Measurements from ENCODE around the gene PSTPIP1.

PSTPIP1 gene

GRCh38 chr15:76991741-76992645 lies 2.9 kb upstream of the PSTPIP1 start:
- H3K4me3 ChIP-seq (ENCODE audit: low read depth in 1 of 2, low read length in 1 of 2), result peak overlapping the region; percentile 86 to 92
- H3K27me3 ChIP-seq, result no peaks in the 10 kb centered on the region
- H3K4me1 ChIP-seq (ENCODE audit: control insufficient read depth in 1 of 2, insufficient read depth in 1 of 2, low read depth in 1 of 2, low read length in 1 of 2), result peaks cover 83 to 90% of the 10 kb centered on the region in 2 experiments
- H3K27ac ChIP-seq, result peak overlapping the region; percentile 96
- no peaks in the 10 kb centered on the region for H3K9me3 ChIP-seq
- no peaks in the 10 kb centered on the region for H3K36me3 ChIP-seq
- TF ChIP-seq CTCF (IDR thresholded peaks at IDR 0.05), result no peak

- no peaks in the 10 kb centered on the region for H3K27me3 ChIP-seq
- H3K4me1 ChIP-seq (ENCODE audit: control insufficient read depth in 1 of 2, insufficient read depth in 1 of 2, low read depth in 1 of 2, low read length in 1 of 2), result peaks cover 84 to 90% of the 10 kb centered on the region in 2 experiments
- TF ChIP-seq CTCF (IDR thresholded peaks at IDR 0.05), result no peak
- H3K9me3 ChIP-seq, result no peaks in the 10 kb centered on the region
- peaks cover 10% of the 10 kb centered on the region for H3K36me3 ChIP-seq
- H3K4me3 ChIP-seq (ENCODE audit: low read depth in 1 of 2, low read length in 1 of 2), result peak overlapping the region; percentile 86 to 92
- peak overlapping the region; percentile 96 for H3K27ac ChIP-seq
Observed at GRCh38 chr15:76993114-76993725, 1.7 kb upstream of the PSTPIP1 start.

GRCh38 chr15:76994001-76994400 lies 925 bp upstream of the PSTPIP1 start:
- Histone ChIP-seq H3K4me1 (ENCODE audit: control insufficient read depth in 1 of 2, insufficient read depth in 1 of 2, low read depth in 1 of 2, low read length in 1 of 2) (peaks cover 84 to 90% of the 10 kb centered on the region in 2 experiments), H3K36me3 (peaks cover 17% of the 10 kb centered on the region), H3K27ac (peak overlapping the region; percentile 96), H3K27me3 (no peaks in the 10 kb centered on the region), H3K9me3 (no peaks in the 10 kb centered on the region), H3K4me3 (ENCODE audit: low read depth in 1 of 2, low read length in 1 of 2) (peak overlapping the region; percentile 86 to 92)
- no peak for TF ChIP-seq CTCF (IDR thresholded peaks at IDR 0.05)

GRCh38 chr15:76994496-76994895 lies 430 bp upstream of the PSTPIP1 start:
- peaks cover 22% of the 10 kb centered on the region for H3K36me3 ChIP-seq
- peaks cover 84 to 90% of the 10 kb centered on the region in 2 experiments for H3K4me1 ChIP-seq (ENCODE audit: control insufficient read depth in 1 of 2, insufficient read depth in 1 of 2, low read depth in 1 of 2, low read length in 1 of 2)
- peak overlapping the region; percentile 86 to 92 for H3K4me3 ChIP-seq (ENCODE audit: low read depth in 1 of 2, low read length in 1 of 2)
- TF ChIP-seq CTCF (IDR thresholded peaks at IDR 0.05), result no peak
- H3K27me3 ChIP-seq, result no peaks in the 10 kb centered on the region
- H3K27ac ChIP-seq, result peak overlapping the region; percentile 96
- H3K9me3 ChIP-seq, result no peaks in the 10 kb centered on the region

GRCh38 chr15:76996076-76996525 lies 1.2 kb downstream of the PSTPIP1 start:
- Histone ChIP-seq H3K36me3 (peaks cover 29% of the 10 kb centered on the region), H3K27me3 (no peaks in the 10 kb centered on the region), H3K4me3 (ENCODE audit: low read depth in 1 of 2, low read length in 1 of 2) (peak overlapping the region; percentile 86 to 92), H3K27ac (peak overlapping the region; percentile 96), H3K9me3 (no peaks in the 10 kb centered on the region), H3K4me1 (ENCODE audit: control insufficient read depth in 1 of 2, insufficient read depth in 1 of 2, low read depth in 1 of 2, low read length in 1 of 2) (peaks cover 86 to 94% of the 10 kb centered on the region in 2 experiments)
- no peak for TF ChIP-seq CTCF (IDR thresholded peaks at IDR 0.05)
